HEK293 (cell line): ENCODE data around the gene SCFD2.

Experiments
- CTCF ChIA-PET: fragments of 350-600 bp; formaldehyde crosslinking; extraction: SDS; loops from one replicate; lab custom pipeline; 2021; ENCODE audit warnings: antibody characterized with exemption; lab: Yijun Ruan, JAX
- POLR2A ChIA-PET: fragments of 300-600 bp; formaldehyde crosslinking; extraction: SDS; loops from one replicate; lab custom pipeline; 2020; ENCODE audit warnings: antibody characterized with exemption, inconsistent platforms; lab: Yijun Ruan, JAX
- H3K27ac ChIP-seq: fragments of 200-500 bp; sonication (Bioruptor generic); 2 replicates; pipeline ENCODE4 v1.5.1; 2014; ENCODE audit warnings: low read depth, low read length, control low read depth, inconsistent platforms; ENCODE audit errors: extremely low read depth
- H3K36me3 ChIP-seq, 2 experiments: fragments of 200-500 bp in 1 of 2; sonication (Bioruptor generic) in 1 of 2; 1 replicate in 1 of 2; 2 replicates in 1 of 2; pipeline ENCODE4 v1.5.1; 2014 to 2017; ENCODE audit warnings: inconsistent platforms in 2 of 2, low read length in 2 of 2; ENCODE audit not compliant: control insufficient read depth in 2 of 2, insufficient read depth in 1 of 2
- H3K4me1 ChIP-seq: fragments of 200-500 bp; sonication (Bioruptor generic); 2 replicates; pipeline ENCODE4 v1.5.1; 2014; ENCODE audit warnings: mild to moderate bottlenecking, low read length, inconsistent platforms; ENCODE audit not compliant: control insufficient read depth, insufficient read depth
- H3K4me3 ChIP-seq: 2 replicates; pipeline ENCODE4 v1.5.1; 2011; ENCODE audit warnings: low read depth, mild to moderate bottlenecking, control low read depth, low read length, moderate library complexity
- H3K9me3 ChIP-seq: fragments of 200-500 bp; sonication (Bioruptor generic); 2 replicates; pipeline ENCODE4 v1.5.1; 2014; ENCODE audit warnings: low read depth, low read length, inconsistent platforms; ENCODE audit not compliant: control insufficient read depth, insufficient read depth
- BCL11A ChIP-seq: fragments of 450-650 bp; formaldehyde crosslinking; IDR thresholded peaks from 2 replicates; pipeline ENCODE4 v1.5.1; 2016; ENCODE audit warnings: low read depth, missing biosample characterization, missing genetic modification characterization
- BCL6B ChIP-seq: fragments of 450-650 bp; formaldehyde crosslinking; IDR thresholded peaks from 2 replicates; pipeline ENCODE4 v1.5.1; 2017; ENCODE audit warnings: missing biosample characterization, missing genetic modification characterization
- GLIS1 ChIP-seq: fragments of 450-650 bp; formaldehyde crosslinking; IDR thresholded peaks from 2 replicates; pipeline ENCODE4 v1.5.1; 2016; ENCODE audit warnings: missing biosample characterization, missing genetic modification characterization
- HOXC10 ChIP-seq: sonication (generic); formaldehyde crosslinking; IDR thresholded peaks from 2 replicates; pipeline ENCODE4 v1.8.1; 2023; ENCODE audit warnings: mild to moderate bottlenecking, missing genetic modification reagents
- PRDM1 ChIP-seq: fragments of 450-650 bp; formaldehyde crosslinking; IDR thresholded peaks from 2 replicates; pipeline ENCODE4; 2016; ENCODE audit warnings: missing biosample characterization, missing genetic modification characterization
- SP2 ChIP-seq: fragments of 450-650 bp; formaldehyde crosslinking; IDR thresholded peaks from 2 replicates; pipeline ENCODE4 v1.5.1; 2016; ENCODE audit warnings: missing biosample characterization, missing genetic modification characterization
- ZBTB48 ChIP-seq: fragments of 450-650 bp; formaldehyde crosslinking; IDR thresholded peaks from 2 replicates; pipeline ENCODE4 v1.5.1; 2016; ENCODE audit warnings: missing biosample characterization, missing genetic modification characterization
- ZFP69B ChIP-seq: fragments of 450-650 bp; formaldehyde crosslinking; IDR thresholded peaks from 2 replicates; pipeline ENCODE4 v1.5.1; 2016; ENCODE audit warnings: missing biosample characterization, missing genetic modification characterization
- ZNF169 ChIP-seq: fragments of 450-650 bp; formaldehyde crosslinking; IDR thresholded peaks from 2 replicates; pipeline ENCODE4 v1.5.1; 2016; ENCODE audit warnings: missing biosample characterization, missing genetic modification characterization
- ZNF175 ChIP-seq: fragments of 450-650 bp; formaldehyde crosslinking; IDR thresholded peaks from 2 replicates; pipeline ENCODE4 v1.5.1; 2016; ENCODE audit warnings: missing biosample characterization, missing genetic modification characterization
- ZNF211 ChIP-seq: fragments of 450-650 bp; formaldehyde crosslinking; IDR thresholded peaks from 2 replicates; pipeline ENCODE4 v1.5.1; 2016; ENCODE audit warnings: low read depth, missing biosample characterization, missing genetic modification characterization
- ZNF335 ChIP-seq: fragments of 450-650 bp; formaldehyde crosslinking; conservative IDR thresholded peaks from 2 replicates; pipeline ENCODE4 v1.5.1; 2016; ENCODE audit warnings: missing biosample characterization, missing genetic modification characterization
- ZNF391 ChIP-seq: fragments of 450-650 bp; formaldehyde crosslinking; IDR thresholded peaks from 2 replicates; pipeline ENCODE4 v1.5.1; 2016; ENCODE audit warnings: low read depth, missing biosample characterization, missing genetic modification characterization, borderline replicate concordance
- ZNF488 ChIP-seq: fragments of 450-650 bp; formaldehyde crosslinking; IDR thresholded peaks from 2 replicates; pipeline ENCODE4 v1.5.1; 2016; ENCODE audit warnings: missing biosample characterization, missing genetic modification characterization
- ZNF501 ChIP-seq: fragments of 450-650 bp; formaldehyde crosslinking; IDR thresholded peaks from 2 replicates; pipeline ENCODE4 v1.5.1; 2016; ENCODE audit warnings: missing biosample characterization, missing genetic modification characterization
- ZNF596 ChIP-seq: fragments of 450-650 bp; IDR thresholded peaks from 2 replicates; pipeline ENCODE4 v1.5.0; 2018; ENCODE audit warnings: missing biosample characterization, mild to moderate bottlenecking, missing genetic modification characterization, moderate library complexity
- ZNF600 ChIP-seq: fragments of 450-650 bp; formaldehyde crosslinking; IDR thresholded peaks from 2 replicates; pipeline ENCODE4 v1.5.1; 2016; ENCODE audit warnings: missing biosample characterization, missing genetic modification characterization
- ZSCAN5A ChIP-seq: fragments of 450-650 bp; formaldehyde crosslinking; IDR thresholded peaks from 2 replicates; pipeline ENCODE4 v1.5.1; 2016; ENCODE audit warnings: missing biosample characterization, missing genetic modification characterization
- TF ChIP-seq, protein P1 (sequence below): fragments of 450-650 bp; formaldehyde crosslinking; IDR thresholded peaks from 2 replicates; pipeline ENCODE4 v1.5.1; 2017; ENCODE audit warnings: missing biosample characterization, missing genetic modification characterization
- TF ChIP-seq, protein P2 (sequence below): fragments of 450-650 bp; formaldehyde crosslinking; IDR thresholded peaks from 2 replicates; pipeline ENCODE4 v1.5.1; 2016; ENCODE audit warnings: missing biosample characterization, missing genetic modification characterization

Gene SCFD2

DNA sequence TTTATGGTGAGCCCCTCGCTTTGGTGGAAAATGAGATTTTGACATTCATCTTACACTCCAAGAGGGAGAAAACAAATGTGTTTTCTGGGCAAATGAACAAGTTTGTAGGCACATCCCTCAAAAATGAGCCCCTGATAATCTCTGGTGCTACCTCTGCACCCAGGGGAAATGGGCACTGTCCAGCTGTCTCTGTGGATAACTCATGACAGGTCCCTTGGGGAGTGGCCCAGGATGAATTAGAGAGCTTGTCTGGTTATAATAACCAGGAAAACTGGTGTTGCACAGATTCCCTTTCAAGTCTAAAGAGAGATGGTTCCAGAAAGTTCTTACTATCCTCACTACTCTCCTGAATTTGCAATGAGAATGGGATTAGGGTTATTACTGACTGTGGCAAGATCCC lies 496.2 kb downstream of the SCFD2 start:
- ChIA-PET POLR2A (no interaction called here), CTCF (interaction anchor here (1.5 kb wide), 1 partner anchor 42 kb away, joined by 3 read pairs; no protein-coding TSS in a partner anchor)
- peaks cover 0 to 30% of the 10 kb centered on the region in 2 experiments; a peak in 1 of 3 replicates for H3K36me3 ChIP-seq
- TF ChIP-seq PRDM1 (tag by site-specific recombination) = no peak
- no peak for TF ChIP-seq HOXC10
- no peak for TF ChIP-seq ZNF169 (tag by site-specific recombination)
- TF ChIP-seq ZNF335 (tag by site-specific recombination) = no peak
- no peak for TF ChIP-seq ZNF175 (tag by site-specific recombination)
- no peak for TF ChIP-seq ZNF501
- no peak for TF ChIP-seq BCL6B (tag by site-specific recombination)
- TF ChIP-seq ZSCAN5A (tag by site-specific recombination) = no peak
- TF ChIP-seq ZNF211 (tag by site-specific recombination) = no peak
- TF ChIP-seq SP2 = no peak
- no peak overlapping the region for H3K27ac ChIP-seq
- H3K4me1 ChIP-seq = no peaks in the 10 kb centered on the region
- no peaks in the 10 kb centered on the region for H3K9me3 ChIP-seq
- H3K4me3 ChIP-seq = no peak overlapping the region

DNA sequence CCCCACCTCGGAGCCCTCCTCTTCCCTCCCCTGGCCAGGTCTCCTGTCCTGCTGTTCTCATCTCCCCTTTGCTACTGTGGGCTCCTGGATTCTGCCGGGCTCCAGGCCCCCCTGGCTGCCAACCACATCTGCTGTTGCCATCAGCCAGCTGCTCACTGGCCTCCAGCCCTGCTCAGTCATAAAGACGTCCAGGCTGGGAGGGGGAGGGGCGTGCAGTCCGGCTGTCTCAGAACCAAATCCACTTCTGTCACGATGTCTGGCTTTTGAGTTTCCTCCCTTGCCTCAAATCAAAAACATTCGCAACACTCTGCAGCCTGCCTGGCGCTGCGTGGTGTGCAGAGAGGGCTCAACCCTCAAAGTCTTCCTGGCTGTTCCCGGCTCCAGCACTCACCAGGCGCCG lies 496.7 kb downstream of the SCFD2 start:
- 0 out of 2 replicates have a peak, but pooled peaks have one; percentile 12 for TF ChIP-seq GLIS1 (tag by site-specific recombination)
- TF ChIP-seq BCL11A (tag by site-specific recombination) = no peak
- Histone ChIP-seq H3K4me1 (no peaks in the 10 kb centered on the region), H3K27ac (no peak overlapping the region), H3K4me3 (no peak overlapping the region), H3K9me3 (no peaks in the 10 kb centered on the region), H3K36me3 (peaks cover 0 to 35% of the 10 kb centered on the region in 2 experiments; a peak in 1 of 3 replicates)
- ChIA-PET CTCF (interaction anchor here (1.5 kb wide), 1 partner anchor 42 kb away, joined by 3 read pairs; no protein-coding TSS in a partner anchor), POLR2A (no interaction called here)

GRCh38 chr4:52868133-52868532 lies 497.7 kb downstream of the SCFD2 start:
- Histone ChIP-seq H3K4me1 (no peaks in the 10 kb centered on the region), H3K27ac (no peak overlapping the region), H3K4me3 (no peak overlapping the region), H3K9me3 (no peaks in the 10 kb centered on the region), H3K36me3 (peaks cover 0 to 35% of the 10 kb centered on the region in 2 experiments; a peak in 1 of 3 replicates)
- TF ChIP-seq, protein P1, sequence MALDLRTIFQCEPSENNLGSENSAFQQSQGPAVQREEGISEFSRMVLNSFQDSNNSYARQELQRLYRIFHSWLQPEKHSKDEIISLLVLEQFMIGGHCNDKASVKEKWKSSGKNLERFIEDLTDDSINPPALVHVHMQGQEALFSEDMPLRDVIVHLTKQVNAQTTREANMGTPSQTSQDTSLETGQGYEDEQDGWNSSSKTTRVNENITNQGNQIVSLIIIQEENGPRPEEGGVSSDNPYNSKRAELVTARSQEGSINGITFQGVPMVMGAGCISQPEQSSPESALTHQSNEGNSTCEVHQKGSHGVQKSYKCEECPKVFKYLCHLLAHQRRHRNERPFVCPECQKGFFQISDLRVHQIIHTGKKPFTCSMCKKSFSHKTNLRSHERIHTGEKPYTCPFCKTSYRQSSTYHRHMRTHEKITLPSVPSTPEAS (tag by site-specific recombination) = no peak
- TF ChIP-seq ZNF488 (tag by site-specific recombination) = no peak
- no peak for TF ChIP-seq ZNF600 (tag by site-specific recombination)
- TF ChIP-seq ZFP69B (tag by site-specific recombination) = no peak
- TF ChIP-seq, protein P2, sequence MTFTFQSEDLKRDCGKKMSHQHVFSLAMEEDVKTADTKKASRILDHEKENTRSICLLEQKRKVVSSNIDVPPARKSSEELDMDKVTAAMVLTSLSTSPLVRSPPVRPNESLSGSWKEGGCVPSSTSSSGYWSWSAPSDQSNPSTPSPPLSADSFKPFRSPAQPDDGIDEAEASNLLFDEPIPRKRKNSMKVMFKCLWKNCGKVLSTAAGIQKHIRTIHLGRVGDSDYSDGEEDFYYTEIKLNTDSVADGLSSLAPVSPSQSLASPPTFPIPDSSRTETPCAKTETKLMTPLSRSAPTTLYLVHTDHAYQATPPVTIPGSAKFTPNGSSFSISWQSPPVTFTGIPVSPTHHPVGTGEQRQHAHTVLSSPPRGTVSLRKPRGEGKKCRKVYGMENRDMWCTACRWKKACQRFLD = no peak
- 0 out of 2 replicates have a peak, but pooled peaks have one; percentile 12 for TF ChIP-seq ZNF596
- TF ChIP-seq ZBTB48 (tag by site-specific recombination) = no peak
- no peak for TF ChIP-seq ZNF391 (tag by site-specific recombination)
- ChIA-PET CTCF (interaction anchor here (0.8 kb wide), 1 partner anchor 30 kb away, joined by 3 read pairs; no protein-coding TSS in a partner anchor), POLR2A (interaction anchor here (0.6 kb wide), 1 partner anchor 155 kb away, joined by 3 read pairs; no protein-coding TSS in a partner anchor)
